ENCODE results near the gene CHI3L2. TPM values are rescaled to one million over a fixed set of nuclear protein-coding genes. Genes with fewer than 3 reads are reported as not detected.

The CHI3L2 gene
- polyA plus RNA-seq, 1 donor from 2014 or later: not detected

DNA sequence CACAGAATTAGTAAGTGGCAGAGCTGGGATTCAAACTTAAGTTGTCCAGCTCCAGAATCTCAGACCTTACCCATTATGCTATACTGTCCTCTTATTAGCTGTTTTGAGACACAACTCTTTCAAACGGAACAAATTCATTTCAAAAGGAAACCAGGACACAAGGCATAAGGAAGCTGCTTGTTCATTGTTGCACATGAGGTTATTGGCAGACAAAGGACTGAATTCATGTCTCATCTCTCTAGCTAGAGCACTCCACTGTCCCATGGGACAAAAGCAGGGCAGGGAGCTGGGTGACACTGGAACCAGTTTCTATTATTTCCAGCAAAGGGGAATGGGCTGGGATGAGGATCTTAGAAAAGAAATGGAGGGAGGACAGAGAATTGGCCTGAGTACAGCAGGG, 26.4 kb downstream of the CHI3L2 start:
- Histone ChIP-seq H3K4me3 (ENCODE audit: low read length) (no peak overlapping the region), H3K27me3 (ENCODE audit: insufficient read depth, low read depth, low read length) (no peaks in the 10 kb centered on the region), H3K79me2 (replicated peaks; ENCODE audit: insufficient read depth, low read length) (no peaks in the 10 kb centered on the region), H3K36me3 (ENCODE audit: insufficient read depth, low read length) (no peaks in the 10 kb centered on the region), H2AFZ (ENCODE audit: low read depth, low read length) (no peak overlapping the region), H3K9ac (ENCODE audit: low read length) (no peak overlapping the region), H3K4me2 (ENCODE audit: low read length) (no peak overlapping the region), H3K9me2 (ENCODE audit: insufficient read depth, low read length) (no peaks in the 10 kb centered on the region), H3K9me3 (ENCODE audit: low read length) (no peaks in the 10 kb centered on the region), H3K27ac (ENCODE audit: low read length) (no peak overlapping the region), H3F3A (ENCODE audit: insufficient read depth, low read length, poor library complexity, severe bottlenecking) (no peaks in the 10 kb centered on the region), H4K20me1 (ENCODE audit: insufficient read depth) (no peaks in the 10 kb centered on the region)
- TF ChIP-seq EZH2 (IDR thresholded peaks at IDR 0.05; ENCODE audit: borderline replicate concordance, insufficient read depth, low read length, poor library complexity, severe bottlenecking): no peak
- TF ChIP-seq RAD21 (conservative IDR thresholded peaks at IDR 0.05): no peak
- TF ChIP-seq TAF1 (IDR thresholded peaks at IDR 0.05; ENCODE audit: low read depth): no peak
- no peak for TF ChIP-seq POLR2AphosphoS5 (IDR thresholded peaks at IDR 0.05)
- TF ChIP-seq, protein P1, sequence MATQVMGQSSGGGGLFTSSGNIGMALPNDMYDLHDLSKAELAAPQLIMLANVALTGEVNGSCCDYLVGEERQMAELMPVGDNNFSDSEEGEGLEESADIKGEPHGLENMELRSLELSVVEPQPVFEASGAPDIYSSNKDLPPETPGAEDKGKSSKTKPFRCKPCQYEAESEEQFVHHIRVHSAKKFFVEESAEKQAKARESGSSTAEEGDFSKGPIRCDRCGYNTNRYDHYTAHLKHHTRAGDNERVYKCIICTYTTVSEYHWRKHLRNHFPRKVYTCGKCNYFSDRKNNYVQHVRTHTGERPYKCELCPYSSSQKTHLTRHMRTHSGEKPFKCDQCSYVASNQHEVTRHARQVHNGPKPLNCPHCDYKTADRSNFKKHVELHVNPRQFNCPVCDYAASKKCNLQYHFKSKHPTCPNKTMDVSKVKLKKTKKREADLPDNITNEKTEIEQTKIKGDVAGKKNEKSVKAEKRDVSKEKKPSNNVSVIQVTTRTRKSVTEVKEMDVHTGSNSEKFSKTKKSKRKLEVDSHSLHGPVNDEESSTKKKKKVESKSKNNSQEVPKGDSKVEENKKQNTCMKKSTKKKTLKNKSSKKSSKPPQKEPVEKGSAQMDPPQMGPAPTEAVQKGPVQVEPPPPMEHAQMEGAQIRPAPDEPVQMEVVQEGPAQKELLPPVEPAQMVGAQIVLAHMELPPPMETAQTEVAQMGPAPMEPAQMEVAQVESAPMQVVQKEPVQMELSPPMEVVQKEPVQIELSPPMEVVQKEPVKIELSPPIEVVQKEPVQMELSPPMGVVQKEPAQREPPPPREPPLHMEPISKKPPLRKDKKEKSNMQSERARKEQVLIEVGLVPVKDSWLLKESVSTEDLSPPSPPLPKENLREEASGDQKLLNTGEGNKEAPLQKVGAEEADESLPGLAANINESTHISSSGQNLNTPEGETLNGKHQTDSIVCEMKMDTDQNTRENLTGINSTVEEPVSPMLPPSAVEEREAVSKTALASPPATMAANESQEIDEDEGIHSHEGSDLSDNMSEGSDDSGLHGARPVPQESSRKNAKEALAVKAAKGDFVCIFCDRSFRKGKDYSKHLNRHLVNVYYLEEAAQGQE (IDR thresholded peaks at IDR 0.05; ENCODE audit: borderline replicate concordance): no peak
- no peak for TF ChIP-seq SMC3 (conservative IDR thresholded peaks at IDR 0.05; ENCODE audit: poor library complexity)

DNA sequence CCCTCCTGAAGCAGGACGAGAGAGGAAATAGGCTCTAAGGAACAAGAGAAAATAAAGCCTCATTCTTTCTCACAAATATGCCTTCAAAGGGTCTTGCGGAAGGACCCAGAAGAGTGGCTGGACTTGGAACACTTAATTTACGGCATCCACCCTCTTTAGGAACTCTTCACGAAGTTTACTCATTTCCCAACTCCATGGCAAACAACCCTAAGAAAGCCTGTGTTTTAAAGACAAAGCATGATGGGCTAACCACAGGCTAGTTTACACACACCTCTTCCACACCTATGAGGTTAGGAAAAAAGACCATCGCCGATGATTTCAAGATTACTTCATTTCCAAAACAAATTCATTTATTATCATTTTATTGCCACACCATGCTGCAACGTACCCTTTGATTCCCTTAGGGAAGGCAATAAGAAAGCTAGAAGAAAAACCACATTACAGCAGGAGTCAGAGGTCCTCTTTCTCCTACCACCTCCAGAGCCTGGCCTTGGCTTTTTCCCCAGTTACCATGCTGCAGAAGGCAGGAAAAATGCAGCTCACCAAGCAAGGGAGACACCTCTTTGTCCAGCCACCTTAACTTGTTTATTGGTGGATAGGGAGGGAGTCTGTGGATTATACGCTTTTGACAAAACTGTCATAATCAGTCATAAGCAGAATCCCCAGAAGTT, 29.6 kb downstream of the CHI3L2 start:
- Histone ChIP-seq H3F3A (ENCODE audit: insufficient read depth, low read length, poor library complexity, severe bottlenecking) (no peaks in the 10 kb centered on the region), H3K4me3 (ENCODE audit: low read length) (no peak overlapping the region), H3K9me2 (ENCODE audit: insufficient read depth, low read length) (no peaks in the 10 kb centered on the region), H3K27me3 (ENCODE audit: insufficient read depth, low read depth, low read length) (no peaks in the 10 kb centered on the region), H3K36me3 (ENCODE audit: insufficient read depth, low read length) (no peaks in the 10 kb centered on the region), H4K20me1 (ENCODE audit: insufficient read depth) (no peaks in the 10 kb centered on the region), H3K79me2 (replicated peaks; ENCODE audit: insufficient read depth, low read length) (no peaks in the 10 kb centered on the region), H3K4me2 (ENCODE audit: low read length) (no peak overlapping the region), H3K27ac (ENCODE audit: low read length) (no peak overlapping the region), H2AFZ (ENCODE audit: low read depth, low read length) (no peak overlapping the region), H3K9me3 (ENCODE audit: low read length) (no peaks in the 10 kb centered on the region), H3K9ac (ENCODE audit: low read length) (no peak overlapping the region)
- TF ChIP-seq, protein P1 (IDR thresholded peaks at IDR 0.05; ENCODE audit: borderline replicate concordance): no peak
- TF ChIP-seq SMC3 (conservative IDR thresholded peaks at IDR 0.05; ENCODE audit: poor library complexity): no peak
- TF ChIP-seq EZH2 (IDR thresholded peaks at IDR 0.05; ENCODE audit: borderline replicate concordance, insufficient read depth, low read length, poor library complexity, severe bottlenecking): no peak
- no peak for TF ChIP-seq RAD21 (conservative IDR thresholded peaks at IDR 0.05)
